ENCODE measurements around the gene HAX1. TPM values are rescaled to one million over a fixed set of nuclear protein-coding genes. Genes with fewer than 3 reads are reported as not detected.

Gene HAX1
- total and polyA plus RNA-seq, 2 experiments from 2014 or later, result 169 to 172 TPM

DNA sequence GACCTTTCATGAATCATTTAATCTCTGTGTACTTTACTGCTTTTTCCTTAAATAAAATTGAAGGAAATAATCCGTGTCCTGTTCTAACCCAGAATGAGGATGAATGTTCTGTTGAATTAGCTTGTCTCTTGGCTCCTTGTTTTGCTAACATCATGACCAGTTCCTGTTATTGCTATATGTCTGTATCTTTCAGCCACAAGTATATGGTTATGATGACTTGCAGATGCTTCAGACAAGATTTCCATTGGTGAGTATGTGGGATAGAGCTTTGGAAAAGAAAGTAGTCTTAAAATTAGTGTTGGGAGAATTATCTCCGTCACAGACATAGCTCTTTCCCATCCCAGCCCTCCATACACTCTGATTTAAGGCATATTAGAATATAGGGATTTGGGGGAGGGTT lies 13.6 kb upstream of the HAX1 start:
- TF ChIP-seq EZH2 (IDR thresholded peaks at IDR 0.05; ENCODE audit: insufficient read depth, poor library complexity, severe bottlenecking) (no peak), EZH2phosphoT487 (IDR thresholded peaks at IDR 0.05; ENCODE audit: insufficient read depth, low read depth) (no peak)
- Histone ChIP-seq H3K79me2 (ENCODE audit: insufficient read depth) (peaks cover 78% of the 10 kb centered on the region), H3K27me3 (replicated peaks; ENCODE audit: insufficient read depth) (no peaks in the 10 kb centered on the region), H3F3A (ENCODE audit: insufficient read depth) (peaks cover 34% of the 10 kb centered on the region), H3K4me2 (ENCODE audit: unreplicated experiment) (no peak overlapping the region), H3K9ac (no peak overlapping the region), H4K20me1 (ENCODE audit: insufficient read depth) (0 out of 2 replicates have a peak, but pooled peaks cover 3% of the 10 kb centered on the region), H3K9me2 (ENCODE audit: insufficient read depth) (no peaks in the 10 kb centered on the region), H3K36me3 (ENCODE audit: low read depth) (peaks cover 97% of the 10 kb centered on the region), H3K4me3 (no peak overlapping the region), H3K4me1 (ENCODE audit: insufficient read depth) (no peaks in the 10 kb centered on the region), H3K27ac (no peak overlapping the region), H3K9me3 (ENCODE audit: low read depth) (no peaks in the 10 kb centered on the region), H2AFZ (no peak overlapping the region)
- WGBS, 2 experiments (ENCODE audit: low coverage in 1 of 2, low lambda C conversion rate in 2 of 2, missing lambda C conversion rate in 2 of 2), result 95 to 96% methylated on average over 2 of the region's 2 CpGs
- no peak for DNase-seq
- in situ Hi-C loops (cut with MboI), result no loop called here

DNA sequence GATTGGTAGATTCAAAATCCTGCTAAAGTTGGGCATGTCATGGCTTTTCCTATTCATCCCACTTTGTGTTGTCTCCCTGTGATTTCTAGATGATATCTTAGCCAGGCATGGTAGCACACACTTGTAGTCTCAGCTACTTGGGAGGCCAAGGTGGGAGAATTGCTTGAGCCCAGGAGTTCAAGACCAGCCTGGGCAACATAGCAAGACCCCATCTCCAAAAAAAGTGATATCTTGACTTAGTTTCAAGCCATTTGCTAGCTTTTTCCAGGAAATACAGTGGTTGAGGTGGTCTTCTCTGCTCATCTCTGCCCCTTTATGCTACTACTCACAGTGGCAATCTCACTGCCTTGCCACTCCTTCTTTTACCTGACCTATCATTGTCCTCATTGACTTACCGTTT lies 12.3 kb upstream of the HAX1 start:
- Histone ChIP-seq H3K27ac (no peak overlapping the region), H3K4me1 (ENCODE audit: insufficient read depth) (no peaks in the 10 kb centered on the region), H3K9me3 (ENCODE audit: low read depth) (no peaks in the 10 kb centered on the region), H3K79me2 (ENCODE audit: insufficient read depth) (peaks cover 80% of the 10 kb centered on the region), H3K36me3 (ENCODE audit: low read depth) (peaks cover 93% of the 10 kb centered on the region), H4K20me1 (ENCODE audit: insufficient read depth) (0 out of 2 replicates have a peak, but pooled peaks cover 3% of the 10 kb centered on the region), H3F3A (ENCODE audit: insufficient read depth) (peaks cover 23% of the 10 kb centered on the region), H2AFZ (no peak overlapping the region), H3K27me3 (replicated peaks; ENCODE audit: insufficient read depth) (no peaks in the 10 kb centered on the region), H3K4me3 (no peak overlapping the region), H3K9ac (no peak overlapping the region), H3K4me2 (ENCODE audit: unreplicated experiment) (no peak overlapping the region), H3K9me2 (ENCODE audit: insufficient read depth) (no peaks in the 10 kb centered on the region)
- WGBS, 2 experiments (ENCODE audit: low coverage in 1 of 2, low lambda C conversion rate in 2 of 2, missing lambda C conversion rate in 2 of 2), result 48 to 52% methylated on average over 1 of the region's 1 CpG
- no peak for DNase-seq
- no peak for TF ChIP-seq EZH2 (IDR thresholded peaks at IDR 0.05; ENCODE audit: insufficient read depth, poor library complexity, severe bottlenecking)
- TF ChIP-seq EZH2phosphoT487 (IDR thresholded peaks at IDR 0.05; ENCODE audit: insufficient read depth, low read depth), result no peak
- in situ Hi-C loops (cut with MboI), result no loop called here

DNA sequence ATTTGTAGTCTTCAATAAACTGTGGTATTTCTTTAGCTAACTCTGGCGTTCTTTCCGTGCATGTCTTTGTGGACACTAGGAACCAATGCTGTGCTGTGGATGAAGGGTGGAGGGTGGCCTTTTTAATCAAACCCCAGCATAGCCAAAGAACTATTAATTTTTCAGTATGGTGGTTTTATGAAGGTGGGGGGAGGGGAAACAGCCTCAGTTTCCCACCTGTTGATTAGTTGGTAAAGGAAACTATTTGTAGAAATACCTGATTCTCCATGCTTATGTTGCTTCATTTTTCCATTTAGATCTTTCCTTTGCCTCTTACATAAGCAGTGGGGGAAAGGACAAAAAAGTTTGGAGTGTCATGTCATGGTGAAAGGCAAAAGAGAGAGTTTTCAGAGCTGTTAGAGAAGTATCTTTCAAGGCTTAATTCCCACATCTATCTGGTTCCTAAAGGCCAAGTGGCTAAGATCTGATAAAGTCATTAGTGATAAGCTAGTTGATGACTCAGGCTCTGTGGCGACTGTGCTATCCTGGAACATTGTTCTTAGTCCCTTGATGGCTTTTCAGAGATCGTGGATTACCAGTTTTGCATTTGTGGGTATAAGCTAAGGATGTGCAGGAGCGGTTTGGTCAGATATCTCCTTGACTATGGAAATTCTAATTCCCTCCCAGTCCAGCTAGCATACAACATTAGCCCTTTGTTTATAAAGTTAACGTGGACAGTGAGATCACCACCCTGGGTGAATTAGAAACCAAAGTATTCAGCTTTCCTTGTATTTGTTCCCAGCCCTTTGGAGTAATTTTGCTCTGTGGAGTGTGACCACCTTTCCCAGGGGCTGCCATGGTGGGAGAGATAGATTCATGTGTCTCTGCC lies 8.7 kb upstream of the HAX1 start:
- H3K9me2 ChIP-seq (ENCODE audit: insufficient read depth), result no peaks in the 10 kb centered on the region
- 0 out of 2 replicates have a peak, but pooled peaks cover 3% of the 10 kb centered on the region for H4K20me1 ChIP-seq (ENCODE audit: insufficient read depth)

DNA sequence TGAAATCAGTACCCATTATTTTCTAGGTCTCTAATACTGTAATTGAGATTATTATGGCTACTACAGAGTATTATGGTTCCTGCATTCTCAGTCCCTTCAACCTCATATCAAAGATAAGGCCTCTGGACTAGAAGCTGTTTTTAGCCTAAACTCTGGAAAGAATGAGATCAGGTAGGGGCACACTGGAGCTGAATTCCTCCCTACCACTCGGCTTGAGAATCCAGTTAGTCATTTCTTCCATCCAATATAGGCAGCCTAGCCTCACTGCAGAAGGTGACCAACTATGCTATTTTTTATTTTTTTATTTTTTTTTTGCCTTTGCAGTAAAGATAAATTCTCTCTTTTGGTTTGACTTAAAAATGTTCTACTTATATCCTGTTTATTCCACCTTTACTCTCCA lies 8.0 kb upstream of the HAX1 start:
- H4K20me1 ChIP-seq (ENCODE audit: insufficient read depth), result 0 out of 2 replicates have a peak, but pooled peaks cover 3% of the 10 kb centered on the region
- WGBS, 2 experiments (ENCODE audit: low coverage in 1 of 2, low lambda C conversion rate in 2 of 2, missing lambda C conversion rate in 2 of 2), result 9 to 17% methylated on average over 1 of the region's 1 CpG
- peaks cover 56% of the 10 kb centered on the region for H3K79me2 ChIP-seq (ENCODE audit: insufficient read depth)
- no peak overlapping the region for H3K4me2 ChIP-seq (ENCODE audit: unreplicated experiment)
- peaks cover 15% of the 10 kb centered on the region for H3F3A ChIP-seq (ENCODE audit: insufficient read depth)
- no peaks in the 10 kb centered on the region for H3K9me3 ChIP-seq (ENCODE audit: low read depth)
- TF ChIP-seq EZH2phosphoT487 (IDR thresholded peaks at IDR 0.05; ENCODE audit: insufficient read depth, low read depth) (no peak), EZH2 (IDR thresholded peaks at IDR 0.05; ENCODE audit: insufficient read depth, poor library complexity, severe bottlenecking) (no peak)
- no peaks in the 10 kb centered on the region for H3K9me2 ChIP-seq (ENCODE audit: insufficient read depth)
- H3K27me3 ChIP-seq (replicated peaks; ENCODE audit: insufficient read depth), result no peaks in the 10 kb centered on the region
- peaks cover 68% of the 10 kb centered on the region for H3K36me3 ChIP-seq (ENCODE audit: low read depth)
- H3K4me3 ChIP-seq, result no peak overlapping the region
- DNase-seq, result peak; percentile 46
- in situ Hi-C loops (cut with MboI), result no loop called here
- no peaks in the 10 kb centered on the region for H3K4me1 ChIP-seq (ENCODE audit: insufficient read depth)
- H3K27ac ChIP-seq, result peak overlapping the region; percentile 46
- no peak overlapping the region for H2AFZ ChIP-seq
- H3K9ac ChIP-seq, result no peak overlapping the region

More for the DNA sequence above, 8.7 kb upstream of the HAX1 start:
- Histone ChIP-seq H2AFZ (no peak overlapping the region), H3F3A (ENCODE audit: insufficient read depth) (peaks cover 15% of the 10 kb centered on the region), H3K4me1 (ENCODE audit: insufficient read depth) (no peaks in the 10 kb centered on the region), H3K27ac (peak overlapping the region; percentile 46), H3K79me2 (ENCODE audit: insufficient read depth) (peaks cover 61% of the 10 kb centered on the region), H3K27me3 (replicated peaks; ENCODE audit: insufficient read depth) (no peaks in the 10 kb centered on the region), H3K9ac (no peak overlapping the region), H3K4me3 (no peak overlapping the region), H3K4me2 (ENCODE audit: unreplicated experiment) (no peak overlapping the region), H3K9me3 (ENCODE audit: low read depth) (no peaks in the 10 kb centered on the region), H3K36me3 (ENCODE audit: low read depth) (peaks cover 75% of the 10 kb centered on the region)
- 69 to 72% methylated on average over 6 of the region's 6 CpGs for WGBS, 2 experiments (ENCODE audit: low coverage in 1 of 2, low lambda C conversion rate in 2 of 2, missing lambda C conversion rate in 2 of 2)
- peak; percentile 24 for DNase-seq
- in situ Hi-C loops (cut with MboI), result no loop called here
- no peak for TF ChIP-seq EZH2phosphoT487 (IDR thresholded peaks at IDR 0.05; ENCODE audit: insufficient read depth, low read depth)
